ENCODE data around the gene LRRC42.

LRRC42 gene

DNA sequence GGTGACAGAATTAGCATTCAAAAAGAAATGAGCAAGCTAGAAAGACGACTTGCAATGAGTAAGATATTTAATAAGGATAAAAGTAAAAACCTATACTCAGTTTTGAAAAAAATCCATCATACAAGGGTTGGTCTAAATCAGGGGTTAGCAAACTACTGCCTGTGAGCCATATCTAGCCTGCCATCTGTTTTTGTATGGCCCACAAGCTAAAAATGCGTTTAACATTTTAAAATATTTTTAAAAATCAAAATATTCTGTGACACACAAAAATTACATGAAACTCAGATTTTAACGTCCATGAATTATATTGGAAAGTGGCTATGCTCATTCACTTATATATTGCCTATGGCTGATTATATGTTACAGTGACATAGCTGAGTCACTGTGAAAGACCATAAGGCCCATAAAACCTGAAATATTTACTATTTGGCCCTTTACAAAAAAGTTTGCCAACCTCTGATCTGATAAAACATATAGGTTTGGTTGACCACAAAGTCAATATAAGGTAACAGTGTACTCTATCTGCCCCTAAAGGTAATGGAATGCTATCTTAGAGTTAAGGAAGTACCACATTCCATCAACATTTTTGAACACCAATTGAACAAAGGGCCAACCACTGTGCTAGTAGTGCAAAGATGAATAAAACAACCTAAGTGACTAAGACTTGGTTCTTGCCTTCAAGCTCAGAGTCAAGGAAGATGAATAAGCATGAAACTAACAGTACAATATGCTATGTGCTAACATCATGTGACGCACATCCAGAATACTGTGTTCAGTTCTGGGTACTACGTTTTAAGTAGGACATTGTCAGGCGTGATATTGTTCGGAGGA lies 3.8 kb upstream of the LRRC42 start:
- no peak for DNase-seq

- no peak for DNase-seq
These were observed 3.1 kb upstream of the LRRC42 start for GRCh38 chr1:53943090-53943489.

DNA sequence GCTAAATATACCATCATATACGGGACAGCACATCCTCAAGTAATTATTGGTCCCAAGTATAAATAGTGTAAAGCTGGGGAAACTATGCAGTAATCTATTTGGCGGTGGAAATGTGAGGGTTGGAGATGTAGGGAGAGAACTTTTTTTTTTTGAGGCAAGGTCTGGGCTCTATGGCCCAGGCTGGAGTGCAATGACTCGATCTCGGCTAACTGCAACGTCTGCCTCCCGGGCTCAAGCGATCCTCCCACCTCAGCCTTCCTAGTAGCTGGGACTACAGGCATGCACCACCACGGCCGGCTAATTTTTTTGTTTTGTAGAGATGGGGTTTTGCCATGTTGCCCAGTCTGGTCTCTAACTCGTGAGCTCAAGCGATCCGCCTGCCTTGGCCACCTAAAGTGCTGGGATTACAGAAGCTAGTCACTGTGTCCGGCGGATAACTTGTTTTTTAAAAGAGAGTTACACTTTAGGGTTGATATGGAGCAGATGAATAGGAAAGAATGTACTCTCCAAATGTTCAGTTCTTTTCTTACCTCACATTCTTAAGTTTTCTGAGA lies 2.6 kb upstream of the LRRC42 start:
- no peak for DNase-seq

- DNase-seq, result no peak
These were observed 1.5 kb upstream of the LRRC42 start for GRCh38 chr1:53944469-53945182.

GRCh38 chr1:53945183-53945432 lies 1.0 kb upstream of the LRRC42 start:
- no peak for DNase-seq

GRCh38 chr1:53945433-53946251 lies 508 bp upstream of the LRRC42 start, which contains the start of gene IFT25:
Gene IFT25 (minus strand): TSS chr1:53945699. CDS start chr1:53940082, 5,617 bp downstream.
- peak; percentile 97 for DNase-seq

DNA sequence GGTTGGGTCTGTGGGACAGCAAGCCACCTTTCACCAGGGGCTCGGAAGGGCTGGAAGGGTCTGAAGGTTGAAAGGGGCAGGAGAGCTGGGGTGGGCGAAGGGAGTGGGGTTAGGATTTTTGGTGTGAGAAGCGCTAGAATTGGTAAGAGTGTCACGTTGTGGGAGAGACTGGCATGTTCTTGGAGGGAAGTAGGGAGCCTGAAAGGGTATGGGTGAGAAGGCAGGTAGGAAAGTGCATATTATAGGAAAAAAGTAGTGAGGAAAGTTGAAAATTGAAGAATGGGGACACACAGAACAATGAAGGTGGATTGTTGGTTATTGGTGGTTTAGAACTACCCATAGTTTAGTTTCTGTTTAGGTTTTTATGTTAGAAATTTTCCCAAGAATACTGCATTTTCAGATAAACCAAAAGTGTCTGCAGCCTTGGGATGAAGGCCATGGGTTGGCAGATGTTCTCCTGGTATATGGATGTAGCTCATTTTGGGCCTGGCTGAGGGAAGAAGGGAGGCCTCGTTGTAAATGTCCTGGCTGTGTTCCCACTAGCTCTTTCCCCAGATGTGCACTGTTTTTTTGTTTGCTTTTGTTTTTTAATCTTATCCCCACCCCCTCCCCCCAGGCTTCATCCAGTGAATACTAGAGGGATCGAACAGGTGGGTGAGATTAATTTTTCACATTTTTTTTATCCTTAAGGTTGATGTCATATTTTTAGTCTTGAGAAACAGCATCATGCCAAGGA lies 1.2 kb downstream of the LRRC42 start:
- no peak for DNase-seq

- DNase-seq, result no peak
These were observed 2.1 kb downstream of the LRRC42 start for GRCh38 chr1:53948291-53948690.

- DNase-seq, result peak; percentile 35 to 45
These were observed 3.2 kb downstream of the LRRC42 start for GRCh38 chr1:53949023-53949990.

DNA sequence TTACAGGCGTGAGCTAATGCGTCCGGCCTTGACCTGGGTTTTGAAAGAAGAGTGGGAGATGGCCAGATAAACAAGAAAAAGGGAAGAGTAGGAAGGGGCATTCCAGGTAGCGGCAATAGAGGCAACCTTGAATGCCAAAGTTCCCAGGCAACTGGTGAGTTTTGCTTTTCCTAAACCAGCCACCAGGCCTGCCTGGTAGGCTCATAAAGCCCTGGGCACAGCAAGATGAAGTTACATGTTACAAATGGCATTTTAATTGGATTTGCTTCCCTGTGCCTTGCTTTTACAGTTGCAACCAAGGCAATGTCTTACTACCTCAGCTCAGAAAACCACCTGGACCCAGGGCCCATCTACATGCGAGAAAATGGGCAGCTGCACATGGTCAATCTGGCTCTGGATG lies 5.5 kb downstream of the LRRC42 start:
- DNase-seq, result no peak

- DNase-seq, result no peak
These were observed 8.0 kb downstream of the LRRC42 start for GRCh38 chr1:53954128-53954527.

DNA sequence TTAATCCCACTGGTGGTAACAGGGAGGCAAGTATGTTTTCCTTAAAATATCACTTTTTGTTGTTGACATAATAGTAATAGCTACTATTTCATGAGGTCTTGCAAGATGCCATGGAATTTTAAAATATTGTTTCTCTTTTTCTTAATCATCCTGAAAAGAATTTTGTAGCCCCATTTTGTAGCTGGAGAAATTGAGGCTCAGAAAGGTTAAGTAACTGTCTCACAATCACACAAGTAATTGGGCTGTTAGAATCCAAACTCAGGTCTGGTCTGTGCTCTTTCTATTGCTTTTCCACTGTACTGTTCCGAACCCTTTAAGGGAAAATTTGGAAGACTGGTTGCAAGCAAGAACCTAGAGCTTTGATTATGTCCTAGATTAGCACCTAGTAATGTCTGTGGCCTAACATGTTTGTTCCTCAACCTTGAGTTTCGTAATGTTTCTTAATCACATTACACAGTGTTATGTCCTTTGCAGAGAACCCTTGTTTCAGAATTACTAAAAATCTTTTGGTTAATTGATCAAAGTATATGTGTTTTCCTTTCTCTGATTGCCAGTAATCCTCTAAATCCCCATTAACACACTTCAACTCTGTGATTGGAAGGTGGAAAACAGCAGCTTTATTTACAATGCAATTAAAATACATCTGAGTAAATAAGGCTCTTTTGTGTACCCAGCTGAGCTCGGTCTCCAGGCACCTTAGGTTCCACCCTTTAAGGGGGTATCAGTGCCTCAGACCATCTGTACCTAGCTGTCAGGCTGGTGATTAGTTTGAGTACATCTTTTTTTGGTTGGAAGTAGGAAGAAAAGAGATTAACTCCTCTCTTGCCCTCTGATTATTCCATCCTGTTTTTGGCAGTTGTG lies 10.4 kb downstream of the LRRC42 start:
- DNase-seq, result peak in 1 of 2 donors; percentile 16

- no peak for DNase-seq
These were observed 11.2 kb downstream of the LRRC42 start for GRCh38 chr1:53957194-53957818.

DNA sequence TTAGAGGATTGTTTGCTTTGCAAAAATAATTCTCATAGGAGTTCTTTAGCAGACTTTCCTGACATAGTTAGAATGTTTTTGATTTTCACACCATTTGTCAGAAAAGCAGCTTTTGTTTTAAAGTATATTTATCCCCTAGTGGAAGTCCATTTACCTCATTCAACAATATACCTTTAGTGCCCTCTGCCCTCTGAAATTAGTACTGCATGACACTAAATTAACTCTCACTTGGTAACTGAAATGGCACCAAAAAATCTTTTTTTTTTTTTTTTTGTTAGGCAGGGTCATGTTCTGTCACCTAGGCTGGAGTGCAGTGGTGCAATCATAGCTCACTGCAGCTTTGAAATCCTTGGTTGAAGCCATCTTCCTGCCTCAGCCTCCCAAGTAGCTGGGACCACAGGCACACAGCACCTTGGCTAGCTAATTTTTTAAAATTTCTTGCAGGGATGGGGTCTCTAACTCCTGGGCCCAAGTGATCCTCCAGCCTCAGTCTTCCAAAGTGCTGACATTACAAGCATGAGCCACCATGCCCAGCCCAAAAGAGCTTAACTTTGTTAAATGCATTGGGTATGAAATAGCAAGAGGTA lies 13.6 kb downstream of the LRRC42 start:
- peak; percentile 28 to 69 for DNase-seq

- no peak for DNase-seq
These were observed 16.2 kb downstream of the LRRC42 start for GRCh38 chr1:53962395-53962794.

DNA sequence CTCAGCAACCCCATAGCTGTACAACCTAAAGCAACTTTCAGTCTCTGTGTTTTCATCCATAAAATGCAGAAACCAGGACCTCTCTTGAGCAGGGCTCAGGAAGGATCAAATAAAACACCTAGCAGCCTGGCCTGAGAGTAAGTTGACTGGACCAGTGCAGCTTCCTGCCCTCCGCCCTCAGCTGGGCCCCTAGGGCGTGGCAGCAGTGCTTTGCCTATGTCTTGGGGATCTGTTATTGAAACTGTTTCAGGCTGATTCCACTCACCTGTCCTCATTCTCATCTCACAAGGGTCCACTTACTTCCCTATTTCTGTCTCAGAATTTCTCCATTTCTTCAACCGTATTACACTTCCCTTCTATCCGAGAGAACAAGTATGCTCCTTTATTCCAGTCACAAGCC lies 17.3 kb downstream of the LRRC42 start:
- no peak for DNase-seq

DNA sequence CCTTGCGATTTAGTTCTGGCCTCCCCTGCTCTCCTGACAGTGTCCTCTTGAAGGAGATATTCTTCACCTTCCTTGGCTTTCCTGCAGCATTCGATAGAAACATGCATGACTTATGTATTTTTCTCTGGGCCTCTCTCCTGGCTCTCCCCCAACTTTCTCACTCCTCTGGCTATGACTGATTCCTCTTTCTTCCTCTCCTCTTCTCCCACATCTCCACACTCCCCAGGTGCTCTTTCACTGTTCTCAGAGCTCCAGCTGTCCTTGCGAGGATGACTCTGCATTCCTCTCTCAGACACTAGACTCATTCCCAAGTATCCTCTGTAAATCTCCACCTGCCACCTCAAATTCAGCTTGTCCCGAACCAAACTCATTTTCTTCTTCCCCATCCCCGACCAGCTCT lies 18.0 kb downstream of the LRRC42 start:
- DNase-seq, result no peak

- no peak for DNase-seq
These were observed 20.6 kb downstream of the LRRC42 start for GRCh38 chr1:53966794-53967193.
